GM08714 (cell line): ENCODE results near the gene ARID1A.

Source experiments
- H3K4me3 ChIP-seq: fragments of 200-500 bp; sonication (Bioruptor generic); 2 replicates; pipeline ENCODE4 v1.5.1; 2014; ENCODE audit warnings: mild to moderate bottlenecking, low read length, inconsistent platforms
- ZNF274 ChIP-seq: IDR thresholded peaks from 2 replicates; pipeline ENCODE4 v1.6.1; 2012; ENCODE audit warnings: mild to moderate bottlenecking, low read depth, low read length

The ARID1A gene

DNA sequence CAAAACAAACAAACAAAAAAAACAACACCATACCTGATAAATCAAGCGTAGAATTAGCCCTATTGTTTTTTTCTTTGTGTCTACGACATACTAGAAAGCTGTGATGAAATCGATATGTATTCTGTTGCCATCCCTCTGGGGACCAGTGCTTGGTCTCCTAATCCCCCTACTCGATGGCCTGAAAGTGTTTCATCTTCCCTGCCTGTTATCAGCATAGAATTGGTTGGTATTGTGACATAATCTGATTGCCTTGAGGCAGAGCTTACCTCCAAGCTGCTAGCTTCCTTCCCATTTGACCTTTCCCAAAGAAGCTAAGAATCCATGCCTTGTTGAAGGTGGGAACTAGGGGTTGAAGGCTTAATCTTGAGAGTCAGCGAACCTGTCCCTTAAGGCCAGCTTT, 51.2 kb downstream of the ARID1A start:
- H3K4me3 ChIP-seq, result no peak overlapping the region
- TF ChIP-seq ZNF274, result no peak

DNA sequence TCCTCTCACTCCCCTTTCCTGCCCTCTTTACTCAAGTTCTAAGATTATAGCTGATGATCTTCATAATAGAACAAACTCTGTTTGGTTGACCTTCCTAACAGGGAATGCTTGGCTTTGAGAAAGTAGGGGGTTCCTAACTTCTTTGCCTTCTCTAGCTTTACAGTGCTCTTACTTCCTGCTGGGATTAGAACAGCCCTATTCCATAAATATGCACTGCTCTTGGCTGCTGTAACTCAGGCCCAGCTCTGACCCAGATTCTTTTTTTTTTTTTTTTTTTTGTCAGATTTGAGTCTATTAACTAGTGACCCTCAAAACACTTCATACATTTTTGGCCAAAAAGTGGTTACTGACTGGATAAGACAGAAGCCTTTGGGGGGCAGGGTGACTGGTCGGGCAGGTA, 52.5 kb downstream of the ARID1A start:
- H3K4me3 ChIP-seq, result no peak overlapping the region
- no peak for TF ChIP-seq ZNF274

- no peak overlapping the region for H3K4me3 ChIP-seq
- TF ChIP-seq ZNF274, result no peak
These were observed 53.6 kb downstream of the ARID1A start for GRCh38 chr1:26749458-26749857.

- no peak overlapping the region for H3K4me3 ChIP-seq
- no peak for TF ChIP-seq ZNF274
These were observed 54.6 kb downstream of the ARID1A start for GRCh38 chr1:26750428-26750827.

GRCh38 chr1:26752519-26752918, 56.7 kb downstream of the ARID1A start:
- TF ChIP-seq ZNF274, result no peak
- H3K4me3 ChIP-seq, result no peak overlapping the region

DNA sequence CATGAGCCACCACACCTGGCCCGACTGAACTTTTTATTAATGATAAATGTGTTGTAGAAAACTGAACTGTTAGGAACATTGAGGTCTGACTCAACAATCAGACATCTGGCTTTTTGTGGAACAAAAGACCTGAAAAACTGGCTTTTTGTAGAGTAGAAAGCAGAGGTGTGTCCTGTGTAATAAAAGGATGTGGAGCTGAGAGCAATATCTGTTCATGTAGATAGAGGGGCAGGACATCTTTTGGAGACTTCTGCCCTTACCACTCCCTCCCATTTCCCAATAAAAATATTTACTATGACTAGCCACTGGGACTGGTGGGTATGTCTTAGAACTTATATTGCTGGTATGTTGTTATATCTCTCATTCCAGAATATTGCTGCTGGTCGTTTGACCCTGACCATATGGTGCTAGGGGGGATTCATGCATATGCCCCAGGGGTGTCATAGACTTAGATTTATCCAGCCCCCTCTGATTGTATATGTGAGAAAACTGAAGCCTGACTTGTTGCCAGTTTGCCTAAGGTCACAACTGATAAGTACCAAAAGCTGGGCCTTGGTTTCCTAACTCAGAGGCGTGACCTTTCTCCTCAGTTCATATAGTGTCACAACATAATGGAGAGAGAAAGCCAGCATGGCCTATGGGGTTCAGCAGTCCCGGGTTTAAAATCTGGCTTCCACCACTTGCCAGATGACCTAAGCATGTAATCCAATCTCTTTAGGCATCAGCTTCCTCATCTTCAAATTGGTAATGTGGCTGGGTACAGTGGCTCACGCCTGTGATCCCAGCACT, 58.5 kb downstream of the ARID1A start:
- no peak overlapping the region for H3K4me3 ChIP-seq
- TF ChIP-seq ZNF274, result no peak

GRCh38 chr1:26758358-26758757, 62.5 kb downstream of the ARID1A start:
- TF ChIP-seq ZNF274, result no peak
- no peak overlapping the region for H3K4me3 ChIP-seq

DNA sequence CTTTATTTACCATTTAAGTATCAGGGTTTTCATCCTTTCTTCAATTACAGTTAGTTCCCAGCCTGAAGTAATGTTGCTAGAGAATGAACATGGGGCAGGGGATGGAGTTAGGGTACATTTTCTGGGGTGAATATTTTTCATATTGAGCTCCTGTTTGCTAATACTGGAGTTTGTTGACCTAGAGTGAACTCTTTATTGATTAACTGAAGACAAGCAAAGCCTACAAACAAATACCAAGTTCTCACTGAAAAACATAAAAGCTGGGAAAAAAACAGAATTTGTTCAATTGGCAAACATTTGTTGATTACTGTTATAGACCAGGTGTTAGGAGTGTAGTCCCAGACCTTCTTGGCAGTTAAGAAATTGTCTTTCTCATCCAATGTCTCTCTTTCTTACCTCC, 63.7 kb downstream of the ARID1A start:
- H3K4me3 ChIP-seq, result no peak overlapping the region
- no peak for TF ChIP-seq ZNF274

GRCh38 chr1:26761217-26761616, 65.4 kb downstream of the ARID1A start:
- H3K4me3 ChIP-seq, result no peak overlapping the region
- no peak for TF ChIP-seq ZNF274

GRCh38 chr1:26767714-26768113, 71.9 kb downstream of the ARID1A start:
- TF ChIP-seq ZNF274, result no peak
- no peak overlapping the region for H3K4me3 ChIP-seq

DNA sequence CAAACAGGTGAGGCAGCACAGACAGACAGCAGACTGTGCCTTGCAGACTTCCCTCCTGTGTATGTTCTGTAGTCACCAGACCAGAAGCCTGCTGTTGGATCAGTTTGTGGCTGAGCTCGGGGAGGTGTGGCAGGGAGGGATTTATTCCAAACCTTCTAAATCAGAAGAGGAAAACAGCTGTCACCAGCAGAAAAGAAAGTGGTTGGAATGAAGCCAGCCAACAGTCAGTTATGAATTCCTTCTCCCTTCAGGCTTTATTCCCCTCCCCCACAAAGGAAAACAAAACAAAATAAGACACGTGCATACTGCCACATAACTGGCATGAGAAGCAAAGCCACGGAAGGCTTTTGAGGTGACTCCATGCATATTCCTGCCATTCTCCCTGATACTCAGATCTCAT, 72.9 kb downstream of the ARID1A start:
- H3K4me3 ChIP-seq, result no peak overlapping the region
- no peak for TF ChIP-seq ZNF274

GRCh38 chr1:26771285-26771642, 75.4 kb downstream of the ARID1A start:
- no peak overlapping the region for H3K4me3 ChIP-seq
- no peak for TF ChIP-seq ZNF274

DNA sequence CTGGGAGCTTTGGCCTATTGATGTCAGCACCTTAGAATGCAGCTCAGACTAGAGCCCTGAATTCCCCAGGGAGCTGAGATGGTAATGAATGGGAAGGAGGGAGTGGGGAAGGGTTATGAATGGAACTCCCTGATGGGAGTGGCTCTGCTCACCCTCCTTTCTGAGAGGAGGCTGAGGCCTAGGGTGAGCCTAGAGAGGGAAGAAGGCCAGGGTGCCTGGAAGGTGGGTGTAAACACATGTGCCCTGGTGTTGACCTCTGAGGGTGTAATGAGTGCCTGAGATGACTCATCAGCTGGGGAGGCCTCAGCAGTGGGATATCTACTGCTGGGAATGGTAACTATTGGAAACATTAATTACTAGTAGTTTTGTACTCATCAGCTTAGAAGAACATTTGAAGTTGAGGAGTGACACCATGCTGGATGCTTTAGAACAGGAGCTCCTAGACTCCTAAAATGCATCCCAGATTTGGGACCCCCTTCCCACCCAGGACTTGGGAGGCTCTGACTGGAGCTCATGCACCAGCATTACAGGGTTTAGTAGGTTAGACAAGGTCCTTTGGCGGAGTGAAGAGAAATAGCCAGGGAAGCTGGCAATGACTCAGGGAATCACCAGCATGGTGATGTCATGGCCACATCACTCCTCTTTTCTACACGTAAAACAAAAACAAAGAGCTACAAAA, 76.0 kb downstream of the ARID1A start:
- no peak overlapping the region for H3K4me3 ChIP-seq
- no peak for TF ChIP-seq ZNF274

DNA sequence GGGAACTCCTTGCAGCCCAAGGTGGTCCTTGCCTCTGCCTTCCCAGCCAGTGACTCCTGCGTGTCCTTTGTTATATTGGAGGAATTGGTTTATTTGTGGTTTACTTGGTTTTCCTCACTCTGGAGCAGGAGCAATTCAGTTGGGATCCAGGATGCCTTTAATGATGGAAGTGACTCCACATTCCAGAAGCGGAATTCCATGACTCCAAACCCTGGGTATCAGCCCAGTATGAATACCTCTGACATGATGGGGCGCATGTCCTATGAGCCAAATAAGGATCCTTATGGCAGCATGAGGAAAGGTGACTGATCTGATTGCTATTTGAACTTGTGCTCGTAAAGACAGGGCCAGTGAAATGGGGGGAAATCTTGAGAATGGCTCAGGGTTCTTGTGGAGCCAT, 76.9 kb downstream of the ARID1A start:
- TF ChIP-seq ZNF274, result no peak
- no peak overlapping the region for H3K4me3 ChIP-seq

DNA sequence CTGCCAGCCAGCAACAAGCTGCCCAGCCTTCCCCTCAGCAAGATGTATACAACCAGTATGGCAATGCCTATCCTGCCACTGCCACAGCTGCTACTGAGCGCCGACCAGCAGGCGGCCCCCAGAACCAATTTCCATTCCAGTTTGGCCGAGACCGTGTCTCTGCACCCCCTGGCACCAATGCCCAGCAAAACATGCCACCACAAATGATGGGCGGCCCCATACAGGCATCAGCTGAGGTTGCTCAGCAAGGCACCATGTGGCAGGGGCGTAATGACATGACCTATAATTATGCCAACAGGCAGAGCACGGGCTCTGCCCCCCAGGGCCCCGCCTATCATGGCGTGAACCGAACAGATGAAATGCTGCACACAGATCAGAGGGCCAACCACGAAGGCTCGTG, 78.6 kb downstream of the ARID1A start:
- TF ChIP-seq ZNF274, result no peak
- no peak overlapping the region for H3K4me3 ChIP-seq

GRCh38 chr1:26775666-26776065, 79.9 kb downstream of the ARID1A start:
- no peak overlapping the region for H3K4me3 ChIP-seq
- TF ChIP-seq ZNF274, result no peak
